ENCODE measurements around the gene CDYL2. TPM values are rescaled to one million over a fixed set of nuclear protein-coding genes. Genes with fewer than 3 reads are reported as not detected.
"Not testable (repeated sequence)": the region's sequence is repeated elsewhere in the genome, so short reads cannot be mapped to it uniquely, and the experiment has no call there.

CDYL2 gene
- total RNA-seq, 2 donors from 2014 or later: 1.6 to 7.8 TPM

GRCh38 chr16:80738521-80738920 lies 65.9 kb downstream of the CDYL2 start:
- H3K4me1 ChIP-seq: no peaks in the 10 kb centered on the region
- no peaks in the 10 kb centered on the region for H3K27me3 ChIP-seq
- WGBS, 2 donors: 83% methylated on average over 3 of the region's 3 CpGs
- DNase-seq (no peak), ATAC-seq (no peak)
- no peaks in the 10 kb centered on the region for H3K36me3 ChIP-seq (replicated peaks in 1 of 2; ENCODE audit: insufficient read depth in 1 of 2, low read depth in 2 of 2)
- TF ChIP-seq, protein P1, sequence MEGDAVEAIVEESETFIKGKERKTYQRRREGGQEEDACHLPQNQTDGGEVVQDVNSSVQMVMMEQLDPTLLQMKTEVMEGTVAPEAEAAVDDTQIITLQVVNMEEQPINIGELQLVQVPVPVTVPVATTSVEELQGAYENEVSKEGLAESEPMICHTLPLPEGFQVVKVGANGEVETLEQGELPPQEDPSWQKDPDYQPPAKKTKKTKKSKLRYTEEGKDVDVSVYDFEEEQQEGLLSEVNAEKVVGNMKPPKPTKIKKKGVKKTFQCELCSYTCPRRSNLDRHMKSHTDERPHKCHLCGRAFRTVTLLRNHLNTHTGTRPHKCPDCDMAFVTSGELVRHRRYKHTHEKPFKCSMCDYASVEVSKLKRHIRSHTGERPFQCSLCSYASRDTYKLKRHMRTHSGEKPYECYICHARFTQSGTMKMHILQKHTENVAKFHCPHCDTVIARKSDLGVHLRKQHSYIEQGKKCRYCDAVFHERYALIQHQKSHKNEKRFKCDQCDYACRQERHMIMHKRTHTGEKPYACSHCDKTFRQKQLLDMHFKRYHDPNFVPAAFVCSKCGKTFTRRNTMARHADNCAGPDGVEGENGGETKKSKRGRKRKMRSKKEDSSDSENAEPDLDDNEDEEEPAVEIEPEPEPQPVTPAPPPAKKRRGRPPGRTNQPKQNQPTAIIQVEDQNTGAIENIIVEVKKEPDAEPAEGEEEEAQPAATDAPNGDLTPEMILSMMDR (IDR thresholded peaks at IDR 0.05): no peak
- no peak for TF ChIP-seq POLR2A (IDR thresholded peaks at IDR 0.05)
- peaks cover 0 to 7% (median 0%) of the 10 kb centered on the region in 3 donors for H3K9me3 ChIP-seq
- intact Hi-C loops (cut with DNase I): no loop called here
- no peak overlapping the region for H3K27ac ChIP-seq
- H3K4me3 ChIP-seq: no peak overlapping the region

- no peaks in the 10 kb centered on the region for H3K4me1 ChIP-seq
- no peak overlapping the region for H3K27ac ChIP-seq
- TF ChIP-seq, protein P1 (IDR thresholded peaks at IDR 0.05): no peak
- no peak for TF ChIP-seq POLR2A (IDR thresholded peaks at IDR 0.05)
- H3K4me3 ChIP-seq: no peak overlapping the region
- H3K36me3 ChIP-seq (replicated peaks in 1 of 2; ENCODE audit: insufficient read depth in 1 of 2, low read depth in 2 of 2): no peaks in the 10 kb centered on the region
- ATAC-seq (peak; percentile 27), DNase-seq (peak in 1 of 4 donors; percentile 12)
- no peaks in the 10 kb centered on the region for H3K27me3 ChIP-seq
- intact Hi-C loops (cut with DNase I): no loop called here
- peaks cover 0 to 7% (median 0%) of the 10 kb centered on the region in 3 donors for H3K9me3 ChIP-seq
- WGBS, 2 donors: 49 to 52% methylated on average over 3 to 4 of the region's 4 CpGs
Measured at GRCh38 chr16:80735846-80736245, 68.6 kb downstream of the CDYL2 start.

DNA sequence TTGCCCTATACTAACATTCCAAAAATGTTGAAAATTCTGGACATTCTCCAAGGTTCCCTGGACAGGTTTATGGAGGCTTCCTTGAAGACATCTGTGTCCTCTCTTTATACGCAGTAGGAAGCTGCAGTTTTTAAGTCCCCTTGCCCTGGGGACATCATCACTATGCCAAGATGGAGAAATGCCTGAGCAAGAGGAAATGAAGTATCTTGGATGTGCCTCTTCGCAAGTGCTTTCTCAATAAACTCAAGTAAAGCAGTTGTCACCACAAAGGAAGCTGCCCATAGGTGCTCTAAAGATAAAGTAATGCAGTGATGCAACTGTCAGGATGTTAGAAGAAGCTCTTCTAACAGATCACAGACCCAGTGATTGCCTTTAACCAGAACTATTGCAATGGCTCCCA lies 71.0 kb downstream of the CDYL2 start:
- intact Hi-C loops (cut with DNase I): no loop called here
- Histone ChIP-seq H3K4me3 (no peak overlapping the region), H3K9me3 (no peaks in the 10 kb centered on the region), H3K27me3 (no peaks in the 10 kb centered on the region), H3K36me3 (replicated peaks in 1 of 2; ENCODE audit: insufficient read depth in 1 of 2, low read depth in 2 of 2) (no peaks in the 10 kb centered on the region), H3K4me1 (no peaks in the 10 kb centered on the region), H3K27ac (no peak overlapping the region)
- WGBS, 2 donors: 33 to 62% methylated on average over 2 of the region's 2 CpGs
- no peak for DNase-seq
- no peak for ATAC-seq
- TF ChIP-seq, protein P1 (IDR thresholded peaks at IDR 0.05): no peak
- TF ChIP-seq POLR2A (IDR thresholded peaks at IDR 0.05): no peak

DNA sequence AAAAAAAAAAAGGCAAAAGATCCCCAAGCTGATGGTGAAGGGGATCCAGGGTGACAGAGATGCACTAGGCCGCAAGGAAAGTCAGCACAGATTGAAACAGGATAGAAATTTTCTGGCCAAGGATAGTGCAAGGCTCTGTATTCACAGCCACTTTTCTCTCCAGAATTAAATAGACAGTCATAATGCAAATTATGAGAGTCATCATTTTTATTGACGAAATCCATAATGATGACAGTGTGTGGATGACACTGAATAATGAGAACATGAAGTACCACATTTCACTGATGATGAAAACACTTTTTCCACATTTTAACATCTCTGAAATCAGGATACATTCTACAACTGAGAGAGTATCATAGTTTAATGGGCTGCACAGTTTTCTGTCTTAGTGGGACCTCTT lies 72.5 kb downstream of the CDYL2 start:
- ATAC-seq: no peak
- no peak overlapping the region for H3K27ac ChIP-seq
- no peak for DNase-seq
- no peak overlapping the region for H3K4me3 ChIP-seq
- H3K9me3 ChIP-seq: no peaks in the 10 kb centered on the region
- intact Hi-C loops (cut with DNase I): no loop called here
- H3K4me1 ChIP-seq: no peaks in the 10 kb centered on the region
- TF ChIP-seq POLR2A (IDR thresholded peaks at IDR 0.05): no peak
- TF ChIP-seq, protein P1 (IDR thresholded peaks at IDR 0.05): no peak
- H3K27me3 ChIP-seq: no peaks in the 10 kb centered on the region
- WGBS, 2 donors: 82 to 95% methylated on average over 2 of the region's 2 CpGs
- no peaks in the 10 kb centered on the region for H3K36me3 ChIP-seq (replicated peaks in 1 of 2; ENCODE audit: insufficient read depth in 1 of 2, low read depth in 2 of 2)

- H3K4me3 ChIP-seq; H3K9me3 ChIP-seq; intact Hi-C loops (cut with DNase I); H3K4me1 ChIP-seq; DNase-seq; ATAC-seq; H3K27ac ChIP-seq; H3K36me3 ChIP-seq (replicated peaks in 1 of 2; ENCODE audit: insufficient read depth in 1 of 2, low read depth in 2 of 2); H3K27me3 ChIP-seq: not testable (repeated sequence)
- WGBS, 2 donors: 91 to 96% methylated on average over 27 to 29 of the region's 29 CpGs
Measured at GRCh38 chr16:80727066-80727763, 77.2 kb downstream of the CDYL2 start.

Data from body of pancreas (tissue), 4 donors.